Non-pigmented ciliary epithelial cell (primary cell): Measurements from ENCODE around the gene TMC6.
A peak's percentile ranks its signal among the peaks of the same experiment; 100 is the strongest.
"Not testable (repeated sequence)": the region's sequence is repeated elsewhere in the genome, so short reads cannot be mapped to it uniquely, and the experiment has no call there.

ENCODE experiments used
- DNase-seq: peaks from one replicate; pipeline ENCODE4 v3.0.0-alpha.2; 2010; ENCODE audit warnings: low read depth

The TMC6 gene

GRCh38 chr17:78110363-78111015 is 18.1 kb downstream of the TMC6 start:
- DNase-seq = no peak

GRCh38 chr17:78109489-78109761 is 19.1 kb downstream of the TMC6 start:
- no peak for DNase-seq

- no peak for DNase-seq
Observed at GRCh38 chr17:78108726-78109488, 19.6 kb downstream of the TMC6 start.

- no peak for DNase-seq
Observed at GRCh38 chr17:78107976-78108725, 20.4 kb downstream of the TMC6 start.

GRCh38 chr17:78107457-78107856 is 21.1 kb downstream of the TMC6 start:
- peak; percentile 17 for DNase-seq

- DNase-seq = no peak
Observed at GRCh38 chr17:78106211-78106610, 22.3 kb downstream of the TMC6 start.

GRCh38 chr17:78105551-78105950 is 23.0 kb downstream of the TMC6 start:
- DNase-seq = no peak

GRCh38 chr17:78105101-78105500 is 23.5 kb downstream of the TMC6 start:
- DNase-seq = no peak

- no peak for DNase-seq
Observed at GRCh38 chr17:78104540-78104941, 24.0 kb downstream of the TMC6 start.

GRCh38 chr17:78103311-78103710 is 25.2 kb downstream of the TMC6 start:
- no peak for DNase-seq

GRCh38 chr17:78101542-78101941 is 27.0 kb downstream of the TMC6 start:
- DNase-seq = no peak

GRCh38 chr17:78101112-78101511 is 27.4 kb downstream of the TMC6 start:
- DNase-seq = no peak

- DNase-seq = no peak
Observed at GRCh38 chr17:78096093-78096492, 32.5 kb downstream of the TMC6 start.

GRCh38 chr17:78095035-78095434 is 33.5 kb downstream of the TMC6 start:
- no peak for DNase-seq

GRCh38 chr17:78092794-78093324 is 35.7 kb downstream of the TMC6 start:
- no peak for DNase-seq

GRCh38 chr17:78089576-78090281 is 38.8 kb downstream of the TMC6 start:
- no peak for DNase-seq

GRCh38 chr17:78088529-78088928 is 40.0 kb downstream of the TMC6 start:
- DNase-seq = no peak

- no peak for DNase-seq
Observed at GRCh38 chr17:78086740-78087139, 41.8 kb downstream of the TMC6 start.

GRCh38 chr17:78082988-78083387 is 45.6 kb downstream of the TMC6 start:
- DNase-seq = no peak

- DNase-seq = not testable (repeated sequence)
Observed at GRCh38 chr17:78082355-78082872, 46.1 kb downstream of the TMC6 start.

GRCh38 chr17:78081551-78081950 is 47.0 kb downstream of the TMC6 start:
- no peak for DNase-seq

- no peak for DNase-seq
Observed at GRCh38 chr17:78079253-78079652, 49.3 kb downstream of the TMC6 start.
